Measurements from ENCODE around the gene FIGNL1. TPM values are rescaled to one million over a fixed set of nuclear protein-coding genes. Genes with fewer than 3 reads are reported as not detected.
"Not testable (repeated sequence)": the region's sequence is repeated elsewhere in the genome, so short reads cannot be mapped to it uniquely, and the experiment has no call there.

Gene FIGNL1
- total RNA-seq, 1 donor from 2014 or later = 69.0 TPM

- no peak overlapping the region for H3K4me3 ChIP-seq
- peaks cover 12% of the 10 kb centered on the region for H3K9me3 Mint-ChIP-seq
- H3K9me3 ChIP-seq (ENCODE audit: low read depth) = no peaks in the 10 kb centered on the region
- H3K4me1 Mint-ChIP-seq = peaks cover 3% of the 10 kb centered on the region
- no peak overlapping the region for H3K27ac ChIP-seq
- no peaks in the 10 kb centered on the region for H3K4me1 ChIP-seq
- no peaks in the 10 kb centered on the region for H3F3A ChIP-seq (ENCODE audit: low read depth)
- H2AFZ ChIP-seq (replicated peaks) = no peak overlapping the region
- no peak overlapping the region for H3K4me3 Mint-ChIP-seq
- no peaks in the 10 kb centered on the region for H4K20me1 ChIP-seq (ENCODE audit: low read depth)
- peaks cover 2% of the 10 kb centered on the region for H3K36me3 Mint-ChIP-seq
- no peaks in the 10 kb centered on the region for H3K79me2 ChIP-seq (ENCODE audit: low read depth)
- H3K36me3 ChIP-seq = no peaks in the 10 kb centered on the region
- DNase-seq (ENCODE audit: low spot score) = no peak
- no peak overlapping the region for H3K4me2 ChIP-seq
- no peak overlapping the region for H3K9ac ChIP-seq
- H3K27ac Mint-ChIP-seq = no peak overlapping the region
- peaks cover 2% of the 10 kb centered on the region for H3K27me3 Mint-ChIP-seq (ENCODE audit: insufficient read depth, low read depth)
- TF ChIP-seq EZH2phosphoT487 (IDR thresholded peaks at IDR 0.05) (no peak), CTCF (IDR thresholded peaks at IDR 0.05) (no peak), EZH2 (IDR thresholded peaks at IDR 0.05) (no peak)
- peaks cover 11% of the 10 kb centered on the region for H3K27me3 ChIP-seq
Measured at GRCh38 chr7:50463035-50463434, 12.9 kb upstream of the FIGNL1 start.

- no peak for TF ChIP-seq EZH2 (IDR thresholded peaks at IDR 0.05)
- no peak for TF ChIP-seq EZH2phosphoT487 (IDR thresholded peaks at IDR 0.05)
- TF ChIP-seq CTCF (IDR thresholded peaks at IDR 0.05) = no peak
- Histone ChIP-seq H4K20me1 (ENCODE audit: low read depth) (no peaks in the 10 kb centered on the region), H3F3A (ENCODE audit: low read depth) (no peaks in the 10 kb centered on the region), H3K4me1 (no peaks in the 10 kb centered on the region), H3K9me3 (ENCODE audit: low read depth) (no peaks in the 10 kb centered on the region), H3K27ac (no peak overlapping the region), H2AFZ (replicated peaks) (no peak overlapping the region), H3K27me3 (peaks cover 6% of the 10 kb centered on the region), H3K36me3 (no peaks in the 10 kb centered on the region), H3K4me3 (no peak overlapping the region), H3K4me2 (no peak overlapping the region), H3K79me2 (ENCODE audit: low read depth) (no peaks in the 10 kb centered on the region), H3K9ac (no peak overlapping the region)
- Mint-ChIP-seq H3K4me3 (no peak overlapping the region), H3K36me3 (peaks cover 2% of the 10 kb centered on the region), H3K9me3 (peaks cover 12% of the 10 kb centered on the region), H3K27ac (no peak overlapping the region), H3K4me1 (peaks cover 1% of the 10 kb centered on the region), H3K27me3 (ENCODE audit: insufficient read depth, low read depth) (peaks cover 2% of the 10 kb centered on the region)
- no peak for DNase-seq (ENCODE audit: low spot score)
Measured at GRCh38 chr7:50462361-50462760, 12.2 kb upstream of the FIGNL1 start.

GRCh38 chr7:50461695-50462094, 11.5 kb upstream of the FIGNL1 start:
- H3K4me3 Mint-ChIP-seq = no peak overlapping the region
- H3K36me3 Mint-ChIP-seq = peaks cover 2% of the 10 kb centered on the region
- Histone ChIP-seq H3F3A (ENCODE audit: low read depth) (no peaks in the 10 kb centered on the region), H3K27me3 (no peaks in the 10 kb centered on the region), H3K9ac (no peak overlapping the region), H3K4me1 (no peaks in the 10 kb centered on the region), H3K27ac (no peak overlapping the region), H3K9me3 (ENCODE audit: low read depth) (no peaks in the 10 kb centered on the region), H3K4me3 (no peak overlapping the region), H4K20me1 (ENCODE audit: low read depth) (no peaks in the 10 kb centered on the region), H3K36me3 (no peaks in the 10 kb centered on the region), H3K79me2 (ENCODE audit: low read depth) (no peaks in the 10 kb centered on the region), H3K4me2 (no peak overlapping the region), H2AFZ (replicated peaks) (no peak overlapping the region)
- TF ChIP-seq CTCF (IDR thresholded peaks at IDR 0.05) (no peak), EZH2phosphoT487 (IDR thresholded peaks at IDR 0.05) (no peak), EZH2 (IDR thresholded peaks at IDR 0.05) (no peak)
- H3K27me3 Mint-ChIP-seq (ENCODE audit: insufficient read depth, low read depth) = peaks cover 2% of the 10 kb centered on the region
- H3K9me3 Mint-ChIP-seq = peaks cover 12% of the 10 kb centered on the region
- H3K4me1 Mint-ChIP-seq = no peaks in the 10 kb centered on the region
- no peak overlapping the region for H3K27ac Mint-ChIP-seq
- no peak for DNase-seq (ENCODE audit: low spot score)

- H4K20me1 ChIP-seq (ENCODE audit: low read depth); H3K4me3 ChIP-seq; H3K4me2 ChIP-seq; H3K4me1 ChIP-seq; H3K27ac ChIP-seq; H3K36me3 Mint-ChIP-seq; H3K27me3 Mint-ChIP-seq (ENCODE audit: insufficient read depth, low read depth); DNase-seq (ENCODE audit: low spot score); H3F3A ChIP-seq (ENCODE audit: low read depth); H3K9ac ChIP-seq; H3K4me3 Mint-ChIP-seq; H3K79me2 ChIP-seq (ENCODE audit: low read depth); H3K9me3 ChIP-seq (ENCODE audit: low read depth); H3K36me3 ChIP-seq; H3K4me1 Mint-ChIP-seq; H2AFZ ChIP-seq (replicated peaks); H3K27me3 ChIP-seq; H3K27ac Mint-ChIP-seq: not testable (repeated sequence)
- H3K9me3 Mint-ChIP-seq = peaks cover 12% of the 10 kb centered on the region
Measured at GRCh38 chr7:50459183-50459582, 9.0 kb upstream of the FIGNL1 start.

GRCh38 chr7:50458651-50459050, 8.5 kb upstream of the FIGNL1 start:
- not testable (repeated sequence) for H3K27me3 Mint-ChIP-seq (ENCODE audit: insufficient read depth, low read depth); H3K4me3 ChIP-seq; H4K20me1 ChIP-seq (ENCODE audit: low read depth); H3K4me3 Mint-ChIP-seq; DNase-seq (ENCODE audit: low spot score); H3K4me2 ChIP-seq; H3K36me3 Mint-ChIP-seq; H3F3A ChIP-seq (ENCODE audit: low read depth); H3K4me1 Mint-ChIP-seq; H3K79me2 ChIP-seq (ENCODE audit: low read depth); H3K27ac ChIP-seq; H3K36me3 ChIP-seq; H3K9me3 ChIP-seq (ENCODE audit: low read depth); H3K4me1 ChIP-seq; H3K9ac ChIP-seq; H3K27me3 ChIP-seq; H2AFZ ChIP-seq (replicated peaks); H3K27ac Mint-ChIP-seq
- peaks cover 12% of the 10 kb centered on the region for H3K9me3 Mint-ChIP-seq
